ENCODE data around the gene ANGEL1. TPM values are rescaled to one million over a fixed set of nuclear protein-coding genes. Genes with fewer than 3 reads are reported as not detected.
A peak's percentile ranks its signal among the peaks of the same experiment; 100 is the strongest.

ANGEL1 gene
- total and polyA plus RNA-seq, 10 donors, result 7.4 to 76.8 (median 47.2) TPM

GRCh38 chr14:76769636-76770292 lies 42.9 kb downstream of the ANGEL1 start:
- peak overlapping the region in 2 of 8 donors; percentile 32 to 83 for H3K27ac ChIP-seq
- H3K9me3 ChIP-seq, result no peaks in the 10 kb centered on the region
- peaks cover 0 to 8% (median 0%) of the 10 kb centered on the region in 7 donors for H3K27me3 ChIP-seq (replicated peaks in 1 of 7)
- DNase-seq, result peak; percentile 68
- H3K4me3 ChIP-seq, result no peak overlapping the region
- 84 to 89% (median 86%) methylated on average over 15 to 18 of the region's 18 CpGs for WGBS, 5 donors
- no peak for TF ChIP-seq CTCF (IDR thresholded peaks at IDR 0.05 in 8 of 11, conservative IDR thresholded peaks at IDR 0.05 in 3 of 11)
- TF ChIP-seq POLR2AphosphoS5 (IDR thresholded peaks at IDR 0.05), result peak in 1 of 3 donors; percentile 40
- H3K36me3 ChIP-seq, result peaks cover 0 to 7% (median 0%) of the 10 kb centered on the region in 6 donors
- intact Hi-C loops (cut with DNase I; ENCODE audit: low total_unique reads), result loop anchor here (5.0 kb wide), 1 partner anchor 52 kb away; no protein-coding TSS in a partner anchor
- peaks cover 24 to 98% (median 60%) of the 10 kb centered on the region in 6 donors for H3K4me1 ChIP-seq

GRCh38 chr14:76768671-76769500 lies 43.8 kb downstream of the ANGEL1 start:
- WGBS, 5 donors, result 31 to 52% (median 45%) methylated on average over 9 to 11 of the region's 11 CpGs
- Histone ChIP-seq H3K4me1 (peaks cover 24 to 97% (median 57%) of the 10 kb centered on the region in 6 donors), H3K36me3 (peaks cover 0 to 7% (median 0%) of the 10 kb centered on the region in 6 donors), H3K4me3 (peak overlapping the region in 1 of 8 donors; percentile 26), H3K27ac (peak overlapping the region; percentile 42 to 86 (median 78)), H3K27me3 (replicated peaks in 1 of 7) (peaks cover 0 to 8% (median 0%) of the 10 kb centered on the region in 7 donors), H3K9me3 (no peaks in the 10 kb centered on the region)
- TF ChIP-seq POLR2A (IDR thresholded peaks at IDR 0.05) (no peak), CTCF (IDR thresholded peaks at IDR 0.05 in 8 of 11, conservative IDR thresholded peaks at IDR 0.05 in 3 of 11) (no peak), POLR2AphosphoS5 (IDR thresholded peaks at IDR 0.05) (no peak)
- DNase-seq, result peak; percentile 78
- intact Hi-C loops (cut with DNase I; ENCODE audit: low total_unique reads), result no loop called here

GRCh38 chr14:76767681-76768656 lies 44.7 kb downstream of the ANGEL1 start:
- TF ChIP-seq CTCF (IDR thresholded peaks at IDR 0.05 in 8 of 11, conservative IDR thresholded peaks at IDR 0.05 in 3 of 11), result peak in 5 of 11 experiments; percentile 7 to 43 (median 41)
- TF ChIP-seq POLR2AphosphoS5 (IDR thresholded peaks at IDR 0.05), result peak; percentile 80 to 85 (median 82)
- no peak for TF ChIP-seq POLR2A (IDR thresholded peaks at IDR 0.05)
- peak overlapping the region in 1 of 8 donors; percentile 26 for H3K4me3 ChIP-seq
- H3K9me3 ChIP-seq, result no peaks in the 10 kb centered on the region
- WGBS, 5 donors, result 18 to 25% (median 21%) methylated on average over 13 to 15 of the region's 15 CpGs
- peaks cover 0 to 7% (median 0%) of the 10 kb centered on the region in 6 donors for H3K36me3 ChIP-seq
- H3K4me1 ChIP-seq, result peaks cover 20 to 97% (median 57%) of the 10 kb centered on the region in 6 donors
- peak; percentile 88 for DNase-seq
- intact Hi-C loops (cut with DNase I; ENCODE audit: low total_unique reads), result no loop called here
- peaks cover 0 to 12% (median 0%) of the 10 kb centered on the region in 7 donors for H3K27me3 ChIP-seq (replicated peaks in 1 of 7)
- H3K27ac ChIP-seq, result peak overlapping the region; percentile 42 to 86 (median 78)
